CD14-positive monocyte (primary cell): ENCODE data around the gene PTAFR. TPM values are rescaled to one million over a fixed set of nuclear protein-coding genes. Genes with fewer than 3 reads are reported as not detected.

Source experiments
- DNase-seq, 3 donors: peaks; one replicate each; pipeline ENCODE4 v3.0.0-alpha.2; 2011 to 2022
- H2AFZ ChIP-seq: 2 replicates; pipeline ENCODE4 v1.6.0; 2012; ENCODE audit warnings: mild to moderate bottlenecking, low read depth, low read length, inconsistent platforms; ENCODE audit not compliant: insufficient read depth, poor library complexity, severe bottlenecking
- H3K27ac ChIP-seq, 2 donors: 1 replicate in 1 of 2; 2 replicates in 1 of 2; pipeline ENCODE4 v1.5.1; 2012 to 2013; ENCODE audit warnings: low read length in 2 of 2, control low read depth in 1 of 2, inconsistent platforms in 1 of 2, low read depth in 1 of 2, mild to moderate bottlenecking in 1 of 2
- H3K27me3 ChIP-seq, 2 donors: one replicate each; pipeline versions ENCODE4 v1.6.0 to v1.6.1; 2011 to 2013; ENCODE audit warnings: low read length in 2 of 2; ENCODE audit not compliant: control insufficient read depth in 2 of 2, insufficient read depth in 2 of 2
- H3K36me3 ChIP-seq, 2 donors: replicated peaks in 1 of 2; 1 replicate in 1 of 2; 2 replicates in 1 of 2; pipeline versions ENCODE4 v1.5.1 to v1.6.1; 2012 to 2013; ENCODE audit warnings: low read length in 2 of 2, control low read depth in 1 of 2, inconsistent platforms in 1 of 2, mild to moderate bottlenecking in 1 of 2; ENCODE audit not compliant: insufficient read depth in 2 of 2, control insufficient read depth in 1 of 2
- H3K4me1 ChIP-seq, 2 donors: 1 replicate in 1 of 2; 2 replicates in 1 of 2; pipeline versions ENCODE4 v1.5.1 to v1.6.1; 2012 to 2013; ENCODE audit warnings: low read length in 2 of 2, control low read depth in 1 of 2, inconsistent platforms in 1 of 2, mild to moderate bottlenecking in 1 of 2, moderate library complexity in 1 of 2; ENCODE audit not compliant: insufficient read depth in 2 of 2, control insufficient read depth in 1 of 2
- H3K4me2 ChIP-seq: replicated peaks from 2 replicates; pipeline ENCODE3; 2012; ENCODE audit warnings: low read length, moderate library complexity, mild to moderate bottlenecking; ENCODE audit not compliant: poor library complexity, severe bottlenecking; ENCODE audit errors: extremely low read depth
- H3K4me3 ChIP-seq, 3 experiments: fragments of 200-600 bp in 1 of 3; sonication (generic) in 1 of 3; replicated peaks in 1 of 3; 1 replicate in 2 of 3; 2 replicates in 1 of 3; pipeline ENCODE4 v1.5.1; 2011 to 2013; ENCODE audit warnings: low read length in 3 of 3, mild to moderate bottlenecking in 3 of 3, control low read depth in 2 of 3, low read depth in 2 of 3, inconsistent platforms in 1 of 3, moderate library complexity in 1 of 3
- H3K79me2 ChIP-seq: 2 replicates; pipeline ENCODE4 v1.6.0; 2012; ENCODE audit warnings: mild to moderate bottlenecking, control low read depth, inconsistent platforms, low read length, moderate library complexity; ENCODE audit not compliant: insufficient read depth
- H3K9ac ChIP-seq: 2 replicates; pipeline ENCODE4 v1.6.0; 2017; ENCODE audit warnings: low read length, mild to moderate bottlenecking; ENCODE audit not compliant: insufficient read depth, poor library complexity, severe bottlenecking
- H3K9me3 ChIP-seq, 2 donors: replicated peaks in 1 of 2; 1 replicate in 1 of 2; 2 replicates in 1 of 2; pipeline versions ENCODE4 v1.5.1 to v1.6.1; 2012 to 2013; ENCODE audit warnings: low read length in 2 of 2, control low read depth in 1 of 2; ENCODE audit not compliant: control insufficient read depth in 1 of 2, insufficient read depth in 1 of 2
- H4K20me1 ChIP-seq: 2 replicates; pipeline ENCODE4 v1.6.0; 2012; ENCODE audit warnings: mild to moderate bottlenecking, low read length, control low read depth, moderate library complexity; ENCODE audit not compliant: insufficient read depth
- H3K27ac Mint-ChIP-seq, 7 donors: one replicate each; pipeline ENCODE4 v1.8.0; 2020; ENCODE audit warnings: mild to moderate bottlenecking in 7 of 7, mixed read lengths in 7 of 7, moderate library complexity in 6 of 7, inconsistent platforms in 2 of 7
- H3K27me3 Mint-ChIP-seq, 3 donors: one replicate each; pipeline ENCODE4 v1.8.0; 2021 to 2022; ENCODE audit warnings: low read depth in 3 of 3, mild to moderate bottlenecking in 3 of 3, mixed read lengths in 3 of 3, moderate library complexity in 3 of 3, inconsistent platforms in 1 of 3
- H3K36me3 Mint-ChIP-seq, 2 donors: one replicate each; pipeline ENCODE4 v1.8.0; 2020; ENCODE audit warnings: mixed read lengths in 2 of 2, inconsistent platforms in 1 of 2, mild to moderate bottlenecking in 1 of 2
- H3K4me1 Mint-ChIP-seq: one replicate; pipeline ENCODE4 v1.8.0; 2020; ENCODE audit warnings: mild to moderate bottlenecking, mixed read lengths
- H3K4me3 Mint-ChIP-seq, 2 donors: one replicate each; pipeline ENCODE4 v1.8.0; 2020; ENCODE audit warnings: mild to moderate bottlenecking in 2 of 2, mixed read lengths in 2 of 2, moderate library complexity in 1 of 2
- H3K9me3 Mint-ChIP-seq, 7 donors: one replicate each; pipeline ENCODE4 v1.8.0; 2020 to 2022; ENCODE audit warnings: mixed read lengths in 7 of 7, mild to moderate bottlenecking in 6 of 7, moderate library complexity in 6 of 7, inconsistent platforms in 2 of 7
- CTCF ChIP-seq: fragments of 200-600 bp; IDR thresholded peaks from one replicate; pipeline ENCODE4 v1.8.0; 2022; ENCODE audit warnings: antibody characterized with exemption, mild to moderate bottlenecking
- WGBS: methylation state at CpG from one replicate; pipeline ENCODE4 v1.1.5; 2013; ENCODE audit warnings: missing lambda C conversion rate; ENCODE audit not compliant: insufficient coverage; 5-methylcytosine and 5-hydroxymethylcytosine counted together
- intact Hi-C, 2 donors: fragments of 100-400 bp; cut with micrococcal nuclease; formaldehyde crosslinking; loops; one replicate each; pipeline versions ENCODE4 v1.15.0 to v1.15.1; 2023
- polyA plus RNA-seq, 3 donors: library from polyadenylated mRNA; depleted of rRNA in 1 of 3; unstranded in 2 of 3; stranded (reverse) in 1 of 3; fragments of 300-500 nt in 2 of 3; fragments of >200 nt in 1 of 3; fragmentation: Illumina TruSeq in 2 of 3; gene quantifications; 1 replicate in 2 of 3; 2 replicates in 1 of 3; pipeline ENCODE4 v1.2.3, GENCODE V29; 2012 to 2021

Gene PTAFR
- polyA plus RNA-seq, 3 donors: 115 to 347 (median 331) TPM

- no peaks in the 10 kb centered on the region for H3K79me2 ChIP-seq
- peaks cover 0 to 5% (median 2%) of the 10 kb centered on the region in 3 donors for H3K27me3 Mint-ChIP-seq
- no peak for TF ChIP-seq CTCF
- H3K4me2 ChIP-seq: no peak overlapping the region
- no peak overlapping the region for H3K4me3 ChIP-seq
- peaks cover 1 to 10% of the 10 kb centered on the region in 2 donors for H3K4me1 ChIP-seq
- intact Hi-C loops: no loop called here
- no peaks in the 10 kb centered on the region for H3K9me3 ChIP-seq
- no peak overlapping the region for H3K4me3 Mint-ChIP-seq
- H3K27ac ChIP-seq: no peak overlapping the region
- no peak overlapping the region for H3K9ac ChIP-seq
- no peaks in the 10 kb centered on the region for H3K9me3 Mint-ChIP-seq
- no peaks in the 10 kb centered on the region for H4K20me1 ChIP-seq
- H3K36me3 Mint-ChIP-seq: peaks cover 49 to 66% of the 10 kb centered on the region in 2 donors
- WGBS: 100% methylated on average over 2 of the region's 3 CpGs
- H3K36me3 ChIP-seq: peaks cover 21 to 48% of the 10 kb centered on the region in 2 donors
- H3K27ac Mint-ChIP-seq: no peak overlapping the region
- no peak for DNase-seq
- no peak overlapping the region for H2AFZ ChIP-seq
- H3K4me1 Mint-ChIP-seq: peaks cover 14% of the 10 kb centered on the region
- no peaks in the 10 kb centered on the region for H3K27me3 ChIP-seq
Observed at GRCh38 chr1:28196330-28196729, 19.8 kb upstream of the PTAFR start.

- peaks cover 7 to 15% of the 10 kb centered on the region in 2 donors for H3K4me1 ChIP-seq
- WGBS: no CpG with 5 or more reads among the region's 1 CpG
- no peak overlapping the region for H3K27ac ChIP-seq
- H3K4me1 Mint-ChIP-seq: peaks cover 20% of the 10 kb centered on the region
- H2AFZ ChIP-seq: no peak overlapping the region
- intact Hi-C loops: no loop called here
- H3K27ac Mint-ChIP-seq: no peak overlapping the region
- no peaks in the 10 kb centered on the region for H3K27me3 ChIP-seq
- peaks cover 1 to 5% (median 2%) of the 10 kb centered on the region in 3 donors for H3K27me3 Mint-ChIP-seq
- no peaks in the 10 kb centered on the region for H3K9me3 ChIP-seq
- no peaks in the 10 kb centered on the region for H3K79me2 ChIP-seq
- peaks cover 44 to 61% of the 10 kb centered on the region in 2 donors for H3K36me3 Mint-ChIP-seq
- H3K4me3 Mint-ChIP-seq: no peak overlapping the region
- H3K4me2 ChIP-seq: no peak overlapping the region
- DNase-seq: no peak
- H3K36me3 ChIP-seq: peaks cover 21 to 42% of the 10 kb centered on the region in 2 donors
- H3K9ac ChIP-seq: no peak overlapping the region
- H3K9me3 Mint-ChIP-seq: no peaks in the 10 kb centered on the region
- TF ChIP-seq CTCF: no peak
- no peaks in the 10 kb centered on the region for H4K20me1 ChIP-seq
- no peak overlapping the region for H3K4me3 ChIP-seq
Observed at GRCh38 chr1:28195780-28196179, 19.3 kb upstream of the PTAFR start.
